Measurements from ENCODE around the gene CCL25.

The CCL25 gene

GRCh38 chr19:8045872-8046568, 6.5 kb upstream of the CCL25 start:
- no peak for DNase-seq (ENCODE audit: low spot score)

GRCh38 chr19:8046569-8047165, 5.9 kb upstream of the CCL25 start:
- no peak for DNase-seq (ENCODE audit: low spot score)

GRCh38 chr19:8050274-8051096, 2.1 kb upstream of the CCL25 start:
- DNase-seq (ENCODE audit: low spot score), result peak; percentile 95

GRCh38 chr19:8054169-8054568, 1.6 kb downstream of the CCL25 start:
- no peak for DNase-seq (ENCODE audit: low spot score)

GRCh38 chr19:8056533-8056932, 4.0 kb downstream of the CCL25 start:
- no peak for DNase-seq (ENCODE audit: low spot score)

GRCh38 chr19:8057545-8058270, 5.1 kb downstream of the CCL25 start:
- DNase-seq (ENCODE audit: low spot score), result no peak

GRCh38 chr19:8064911-8065874, 12.6 kb downstream of the CCL25 start:
- no peak for DNase-seq (ENCODE audit: low spot score)

- no peak for DNase-seq (ENCODE audit: low spot score)
Observed at GRCh38 chr19:8065875-8066261, 13.3 kb downstream of the CCL25 start.

GRCh38 chr19:8069096-8069973, 16.8 kb downstream of the CCL25 start:
- DNase-seq (ENCODE audit: low spot score), result peak; percentile 79

GRCh38 chr19:8071912-8072311, 19.4 kb downstream of the CCL25 start:
- DNase-seq (ENCODE audit: low spot score), result no peak

GRCh38 chr19:8074501-8074900, 21.9 kb downstream of the CCL25 start:
- no peak for DNase-seq (ENCODE audit: low spot score)

GRCh38 chr19:8075158-8076074, 22.9 kb downstream of the CCL25 start:
- DNase-seq (ENCODE audit: low spot score), result no peak

GRCh38 chr19:8079988-8080387, 27.4 kb downstream of the CCL25 start:
- no peak for DNase-seq (ENCODE audit: low spot score)

GRCh38 chr19:8080832-8081231, 28.3 kb downstream of the CCL25 start:
- DNase-seq (ENCODE audit: low spot score), result no peak

GRCh38 chr19:8081569-8082550, 29.3 kb downstream of the CCL25 start:
- no peak for DNase-seq (ENCODE audit: low spot score)

GRCh38 chr19:8083141-8083540, 30.6 kb downstream of the CCL25 start:
- DNase-seq (ENCODE audit: low spot score), result no peak

GRCh38 chr19:8084152-8084551, 31.6 kb downstream of the CCL25 start:
- no peak for DNase-seq (ENCODE audit: low spot score)

Measured in COLO829 (cell line).